Mononuclear cell (primary cell): ENCODE measurements around the gene NCOA1. TPM values are rescaled to one million over a fixed set of nuclear protein-coding genes. Genes with fewer than 3 reads are reported as not detected.
"Not testable (repeated sequence)": the region's sequence is repeated elsewhere in the genome, so short reads cannot be mapped to it uniquely, and the experiment has no call there.

Experiments used
- H3K27me3 ChIP-seq: 2 replicates; pipeline ENCODE4 v1.6.0; 2011; ENCODE audit warnings: low read length, control low read depth; ENCODE audit not compliant: insufficient read depth
- H3K4me1 ChIP-seq: 2 replicates; pipeline ENCODE4 v1.5.1; 2011; ENCODE audit warnings: mild to moderate bottlenecking, low read length, control low read depth; ENCODE audit not compliant: insufficient read depth
- H3K4me3 ChIP-seq: 2 replicates; pipeline ENCODE4 v1.5.1; 2011; ENCODE audit warnings: mild to moderate bottlenecking, low read length, moderate library complexity
- H3K9me3 ChIP-seq: 2 replicates; pipeline ENCODE4 v1.5.1; 2011; ENCODE audit warnings: low read depth, mild to moderate bottlenecking, control low read depth, low read length
- total RNA-seq: library from RNA; depleted of rRNA; stranded (reverse); fragments of >200 nt; gene quantifications from one replicate; pipeline ENCODE4 v1.2.3, GENCODE V29; 2012

NCOA1 gene
- total RNA-seq, 1 donor, result 53.2 TPM

DNA sequence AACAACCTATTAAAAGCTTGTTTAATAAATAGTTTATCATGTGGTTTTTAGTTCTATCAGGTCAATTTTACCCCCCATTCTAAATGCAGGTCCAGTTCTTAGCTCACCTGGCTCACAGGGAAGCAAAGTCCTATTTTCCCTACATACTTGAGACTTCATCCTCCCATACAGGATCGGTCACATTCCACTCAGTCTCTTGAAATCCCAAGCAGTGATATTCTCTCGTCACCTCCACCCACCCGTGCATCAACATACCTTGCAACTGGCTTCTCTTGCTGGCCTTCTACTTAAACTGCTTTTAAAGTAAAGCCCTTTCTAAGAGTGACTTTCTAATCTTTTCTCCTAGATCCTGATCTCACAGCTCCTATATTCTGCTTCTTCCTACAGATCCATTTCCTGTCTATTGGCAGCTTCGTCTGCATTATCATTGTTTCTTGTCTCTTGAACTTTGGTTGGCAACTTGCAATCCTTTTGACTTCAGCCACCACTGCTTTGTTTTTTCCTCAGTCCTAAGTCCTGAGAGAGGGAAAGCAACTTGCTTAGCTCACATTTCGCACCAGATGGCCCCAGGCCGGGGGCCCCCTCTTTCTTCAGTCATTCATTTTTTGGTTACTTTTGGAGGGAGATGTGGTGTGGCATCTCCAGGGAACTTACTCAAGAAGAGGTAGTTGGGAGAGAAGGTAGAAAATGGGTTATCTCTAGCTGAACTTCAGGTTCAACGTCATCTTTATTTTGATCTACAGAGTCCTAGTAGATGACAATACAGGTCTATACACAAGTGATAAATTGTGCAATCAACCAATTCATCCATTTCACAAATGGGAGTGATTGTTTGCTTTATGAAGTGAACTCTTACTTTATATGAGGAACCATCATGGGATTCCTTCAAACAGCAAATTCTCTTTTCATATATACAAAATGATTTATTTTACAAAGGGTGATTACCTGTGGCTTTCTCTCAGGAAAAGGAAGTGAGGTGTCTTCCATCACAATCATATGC lies 23.9 kb upstream of the NCOA1 start:
- no peaks in the 10 kb centered on the region for H3K9me3 ChIP-seq

DNA sequence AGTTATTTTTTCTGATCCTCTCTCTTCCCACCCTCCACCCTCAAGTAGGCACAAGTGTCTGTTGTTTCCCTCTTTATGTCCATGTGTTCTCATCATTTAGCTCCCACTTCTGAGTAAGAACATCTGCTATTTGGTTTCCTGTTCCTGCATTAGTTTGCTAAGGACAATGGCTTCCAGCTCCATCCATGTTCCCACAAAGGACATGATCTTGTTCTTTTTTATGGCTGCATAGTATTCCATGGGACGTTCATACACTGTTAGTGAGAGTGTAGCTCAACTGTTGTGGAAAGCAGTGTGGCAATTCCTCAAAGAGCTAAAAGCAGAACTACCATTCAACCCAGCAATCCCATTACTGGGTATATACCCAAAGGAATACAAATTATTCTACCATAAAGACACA lies 22.6 kb upstream of the NCOA1 start:
- H3K9me3 ChIP-seq, H3K4me3 ChIP-seq, H3K27me3 ChIP-seq, H3K4me1 ChIP-seq: not testable (repeated sequence)

More for the DNA sequence above, 23.9 kb upstream of the NCOA1 start:
- Histone ChIP-seq H3K4me1 (peaks cover 2% of the 10 kb centered on the region), H3K4me3 (no peak overlapping the region), H3K27me3 (no peaks in the 10 kb centered on the region)

DNA sequence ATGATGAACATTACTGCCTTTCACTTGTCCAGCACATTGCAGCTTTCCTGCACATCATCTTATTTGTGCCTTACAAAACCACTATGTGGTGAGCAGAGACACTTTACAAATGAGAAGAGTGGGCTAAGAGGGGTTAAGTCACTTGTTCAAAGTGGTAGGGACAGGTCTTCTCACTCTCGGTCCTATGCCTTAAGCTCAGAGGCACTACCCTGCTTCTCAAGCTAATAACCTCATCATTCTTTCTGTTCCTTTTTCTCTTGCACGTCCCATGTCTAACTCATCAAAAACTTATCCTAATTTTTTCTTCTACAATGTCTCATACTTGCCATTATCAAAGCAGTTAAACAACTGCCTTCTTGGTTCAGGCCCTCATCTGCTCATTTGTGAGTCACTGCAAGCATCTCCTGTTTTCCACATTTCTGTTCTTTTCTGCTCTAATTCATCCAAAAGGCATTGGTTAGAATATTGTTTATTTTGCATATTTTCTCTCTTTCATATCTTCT lies 21.9 kb upstream of the NCOA1 start:
- no peaks in the 10 kb centered on the region for H3K4me1 ChIP-seq
- H3K4me3 ChIP-seq, result no peak overlapping the region
- no peaks in the 10 kb centered on the region for H3K27me3 ChIP-seq
- H3K9me3 ChIP-seq, result no peaks in the 10 kb centered on the region

DNA sequence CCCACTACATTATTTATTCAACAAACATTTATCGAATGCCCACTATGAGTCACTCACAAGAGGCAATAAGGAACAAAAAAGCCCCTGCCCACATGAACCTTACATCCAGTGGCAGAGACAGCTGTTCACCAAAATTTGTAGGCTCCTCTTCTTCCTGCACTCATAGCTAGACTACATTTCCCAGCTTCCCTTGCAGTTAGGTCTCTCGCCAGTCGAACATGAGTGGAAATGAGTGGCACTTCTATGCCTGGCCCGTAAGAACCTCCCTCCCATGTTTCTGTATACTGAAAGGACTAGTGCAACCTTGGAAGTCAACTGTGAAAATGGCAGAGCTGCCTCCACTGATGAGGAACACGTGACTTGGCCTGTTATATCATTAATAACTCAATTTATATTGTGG lies 19.4 kb upstream of the NCOA1 start:
- Histone ChIP-seq H3K4me1 (no peaks in the 10 kb centered on the region), H3K27me3 (no peaks in the 10 kb centered on the region), H3K4me3 (no peak overlapping the region), H3K9me3 (no peaks in the 10 kb centered on the region)

DNA sequence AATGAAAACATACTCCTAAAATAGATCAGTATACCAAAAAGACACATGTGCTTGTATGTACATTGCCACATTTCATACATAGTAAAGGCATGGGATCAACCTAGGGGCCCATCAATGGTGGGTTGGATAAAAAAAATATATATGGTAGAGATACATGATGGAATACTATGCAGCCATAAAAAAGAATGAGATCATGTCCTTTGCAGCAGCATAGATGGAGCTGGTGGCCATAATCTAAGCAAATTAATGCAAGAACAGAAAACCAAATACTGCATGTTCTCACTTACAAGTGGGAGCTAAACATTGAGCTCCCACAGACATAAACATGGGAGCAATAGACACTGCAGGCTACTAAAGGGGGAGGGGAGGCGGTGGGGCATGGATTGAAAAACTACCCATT lies 18.6 kb upstream of the NCOA1 start:
- Histone ChIP-seq H3K4me3 (no peak overlapping the region), H3K27me3 (no peaks in the 10 kb centered on the region), H3K4me1 (no peaks in the 10 kb centered on the region), H3K9me3 (no peaks in the 10 kb centered on the region)

DNA sequence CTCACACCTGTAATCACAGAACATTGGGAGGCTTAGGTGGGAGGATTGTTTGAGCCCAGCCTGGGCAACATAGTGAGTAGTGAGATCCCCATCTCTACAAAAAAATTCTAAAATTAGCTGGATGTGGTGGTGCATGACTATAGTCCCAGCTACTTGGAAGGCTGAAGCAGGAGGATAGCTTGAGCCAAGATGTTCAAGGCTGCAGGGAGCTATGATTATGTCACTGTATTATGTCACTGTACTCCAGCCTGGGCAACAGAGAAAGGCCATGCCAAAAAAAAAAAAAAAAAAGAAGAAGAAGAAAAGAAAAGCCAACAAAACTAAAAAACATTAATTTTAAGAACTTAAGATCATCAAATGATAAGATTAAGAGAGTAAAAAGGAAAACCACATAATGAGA lies 17.4 kb upstream of the NCOA1 start:
- no peak overlapping the region for H3K4me3 ChIP-seq
- no peaks in the 10 kb centered on the region for H3K4me1 ChIP-seq
- no peaks in the 10 kb centered on the region for H3K27me3 ChIP-seq
- H3K9me3 ChIP-seq, result no peaks in the 10 kb centered on the region

DNA sequence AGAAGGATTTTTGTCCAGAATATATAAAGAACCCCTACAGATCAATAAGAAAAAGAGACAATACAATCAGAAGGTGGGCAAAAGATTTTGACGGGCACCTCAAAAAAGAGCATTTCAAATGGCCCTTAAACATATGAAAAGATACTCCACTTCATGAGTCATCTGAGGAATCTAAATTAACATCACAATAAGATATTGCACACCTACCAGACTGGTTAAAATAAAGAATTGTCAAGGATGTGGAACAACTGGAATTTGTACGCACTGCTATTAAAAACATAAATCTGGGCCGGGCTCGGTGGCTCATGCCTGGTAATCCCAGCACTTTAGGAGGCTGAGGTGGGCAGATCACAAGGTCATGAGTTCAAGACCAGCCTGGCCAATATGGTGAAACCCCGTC lies 17.0 kb upstream of the NCOA1 start:
- H3K4me3 ChIP-seq, result no peak overlapping the region
- H3K27me3 ChIP-seq, result no peaks in the 10 kb centered on the region
- no peaks in the 10 kb centered on the region for H3K4me1 ChIP-seq
- H3K9me3 ChIP-seq, result no peaks in the 10 kb centered on the region

- H3K4me3 ChIP-seq, result no peak overlapping the region
- no peaks in the 10 kb centered on the region for H3K9me3 ChIP-seq
- H3K27me3 ChIP-seq, result no peaks in the 10 kb centered on the region
- peaks cover 7% of the 10 kb centered on the region for H3K4me1 ChIP-seq
Observed at GRCh38 chr2:24477229-24477628, 13.8 kb upstream of the NCOA1 start.

GRCh38 chr2:24478243-24478642 lies 12.8 kb upstream of the NCOA1 start:
- Histone ChIP-seq H3K27me3 (no peaks in the 10 kb centered on the region), H3K4me3 (no peak overlapping the region), H3K4me1 (peaks cover 17% of the 10 kb centered on the region), H3K9me3 (no peaks in the 10 kb centered on the region)

GRCh38 chr2:24480245-24480644 lies 10.8 kb upstream of the NCOA1 start:
- H3K4me1 ChIP-seq, result peaks cover 23% of the 10 kb centered on the region

GRCh38 chr2:24482251-24482971 lies 8.6 kb upstream of the NCOA1 start:
- no peaks in the 10 kb centered on the region for H3K27me3 ChIP-seq
- H3K4me1 ChIP-seq, result peaks cover 23% of the 10 kb centered on the region
- H3K9me3 ChIP-seq, result no peaks in the 10 kb centered on the region
- H3K4me3 ChIP-seq, result no peak overlapping the region

More at GRCh38 chr2:24480245-24480644, 10.8 kb upstream of the NCOA1 start:
- H3K9me3 ChIP-seq, result no peaks in the 10 kb centered on the region
- no peak overlapping the region for H3K4me3 ChIP-seq
- H3K27me3 ChIP-seq, result no peaks in the 10 kb centered on the region

GRCh38 chr2:24482972-24483300 lies 8.1 kb upstream of the NCOA1 start:
- no peaks in the 10 kb centered on the region for H3K27me3 ChIP-seq
- peaks cover 23% of the 10 kb centered on the region for H3K4me1 ChIP-seq
- no peaks in the 10 kb centered on the region for H3K9me3 ChIP-seq
- H3K4me3 ChIP-seq, result no peak overlapping the region

DNA sequence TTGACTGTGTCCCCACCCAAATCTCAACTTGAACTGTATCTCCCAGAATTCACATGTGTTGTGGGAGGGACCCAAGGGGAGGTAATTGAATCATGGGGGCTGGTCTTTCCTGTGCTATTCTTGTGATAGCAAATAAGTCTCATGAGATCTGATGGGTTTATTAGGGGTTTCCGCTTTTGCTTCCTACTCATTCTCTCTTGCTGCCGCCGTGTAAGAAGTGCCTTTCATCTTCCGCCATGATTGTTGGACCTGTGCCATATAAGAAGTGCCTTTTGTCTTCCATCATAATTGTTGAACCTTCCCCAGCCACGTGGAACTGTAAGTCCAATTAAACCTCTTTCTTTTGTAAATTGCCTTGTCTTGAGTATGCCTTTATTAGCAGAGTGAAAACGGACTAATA lies 6.4 kb upstream of the NCOA1 start:
- not testable (repeated sequence) for H3K9me3 ChIP-seq, H3K27me3 ChIP-seq, H3K4me3 ChIP-seq
- H3K4me1 ChIP-seq, result peaks cover 28% of the 10 kb centered on the region

DNA sequence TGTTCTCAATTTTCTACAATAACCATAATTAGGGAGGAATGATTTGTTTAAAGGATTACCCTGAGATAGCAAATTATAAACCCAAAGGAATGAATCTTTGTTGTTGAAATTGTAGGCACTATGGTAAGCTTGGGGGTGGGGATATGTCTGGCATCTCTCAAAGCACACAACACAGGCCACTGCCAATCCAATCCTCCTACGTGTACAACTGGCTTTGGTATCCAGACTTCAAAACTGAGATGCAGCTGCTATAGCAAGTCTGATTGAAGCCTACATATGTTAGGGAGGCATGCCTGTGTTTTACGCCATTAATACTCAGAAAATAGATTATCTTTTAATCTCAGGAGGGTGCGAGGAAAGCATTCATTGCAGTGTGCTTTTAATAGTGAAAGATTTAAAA lies 5.9 kb upstream of the NCOA1 start:
- no peak overlapping the region for H3K4me3 ChIP-seq
- peaks cover 33% of the 10 kb centered on the region for H3K4me1 ChIP-seq
- H3K9me3 ChIP-seq, result no peaks in the 10 kb centered on the region
- H3K27me3 ChIP-seq, result no peaks in the 10 kb centered on the region

DNA sequence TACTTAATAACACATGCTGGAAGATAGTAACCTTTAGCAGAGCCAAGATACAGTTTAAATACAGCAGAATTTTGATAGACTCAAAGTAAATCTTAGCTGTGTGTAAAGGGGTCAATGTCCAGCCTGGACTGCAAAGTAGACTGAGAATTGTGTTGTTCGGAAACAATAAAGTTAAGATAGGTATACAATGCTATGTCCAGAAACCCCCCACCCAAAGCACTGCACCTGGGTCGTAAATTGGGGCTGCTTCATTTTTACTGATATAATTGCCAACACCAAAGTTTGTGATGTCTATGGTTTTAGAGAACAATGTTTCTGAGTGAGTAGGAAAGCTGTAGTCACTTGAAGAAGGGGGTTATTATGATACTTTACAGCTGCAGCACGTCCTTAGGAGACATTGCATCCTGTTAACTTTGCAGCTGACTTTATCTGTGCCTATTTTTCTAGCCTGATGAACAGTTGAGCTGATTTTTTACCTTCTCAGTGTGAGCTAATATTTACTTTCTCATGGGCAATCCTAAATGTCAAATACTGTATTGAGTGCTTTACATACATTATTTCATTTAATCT lies 4.3 kb upstream of the NCOA1 start:
- peaks cover 36% of the 10 kb centered on the region for H3K4me1 ChIP-seq
- H3K27me3 ChIP-seq, result no peaks in the 10 kb centered on the region
- H3K4me3 ChIP-seq, result no peak overlapping the region
- H3K9me3 ChIP-seq, result no peaks in the 10 kb centered on the region
